ENCODE data around the gene KIF1A. TPM values are rescaled to one million over a fixed set of nuclear protein-coding genes. Genes with fewer than 3 reads are reported as not detected.
"Not testable (repeated sequence)": the region's sequence is repeated elsewhere in the genome, so short reads cannot be mapped to it uniquely, and the experiment has no call there.

The KIF1A gene
- total RNA-seq, 1 donor from 2014 or later, result 0.89 TPM

DNA sequence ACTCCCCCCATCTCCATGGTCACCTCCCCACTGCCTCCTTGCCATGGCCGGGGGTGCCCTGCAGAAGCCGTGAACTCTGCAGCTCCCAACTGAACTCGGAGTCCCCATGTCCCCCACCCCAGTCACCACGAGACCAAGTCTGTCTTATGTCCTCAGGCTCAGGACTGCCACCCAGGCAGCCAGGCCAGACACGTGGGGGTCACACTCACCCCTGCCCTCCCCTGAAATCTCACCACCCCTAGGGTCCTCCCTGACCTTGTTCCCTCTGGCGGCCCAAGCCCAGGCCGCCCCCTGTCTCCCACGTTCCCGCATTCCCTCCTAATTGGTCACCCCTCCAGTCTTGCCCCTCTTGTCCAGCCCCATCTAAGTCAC is 117.4 kb downstream of the KIF1A start:
- no peak for DNase-seq

DNA sequence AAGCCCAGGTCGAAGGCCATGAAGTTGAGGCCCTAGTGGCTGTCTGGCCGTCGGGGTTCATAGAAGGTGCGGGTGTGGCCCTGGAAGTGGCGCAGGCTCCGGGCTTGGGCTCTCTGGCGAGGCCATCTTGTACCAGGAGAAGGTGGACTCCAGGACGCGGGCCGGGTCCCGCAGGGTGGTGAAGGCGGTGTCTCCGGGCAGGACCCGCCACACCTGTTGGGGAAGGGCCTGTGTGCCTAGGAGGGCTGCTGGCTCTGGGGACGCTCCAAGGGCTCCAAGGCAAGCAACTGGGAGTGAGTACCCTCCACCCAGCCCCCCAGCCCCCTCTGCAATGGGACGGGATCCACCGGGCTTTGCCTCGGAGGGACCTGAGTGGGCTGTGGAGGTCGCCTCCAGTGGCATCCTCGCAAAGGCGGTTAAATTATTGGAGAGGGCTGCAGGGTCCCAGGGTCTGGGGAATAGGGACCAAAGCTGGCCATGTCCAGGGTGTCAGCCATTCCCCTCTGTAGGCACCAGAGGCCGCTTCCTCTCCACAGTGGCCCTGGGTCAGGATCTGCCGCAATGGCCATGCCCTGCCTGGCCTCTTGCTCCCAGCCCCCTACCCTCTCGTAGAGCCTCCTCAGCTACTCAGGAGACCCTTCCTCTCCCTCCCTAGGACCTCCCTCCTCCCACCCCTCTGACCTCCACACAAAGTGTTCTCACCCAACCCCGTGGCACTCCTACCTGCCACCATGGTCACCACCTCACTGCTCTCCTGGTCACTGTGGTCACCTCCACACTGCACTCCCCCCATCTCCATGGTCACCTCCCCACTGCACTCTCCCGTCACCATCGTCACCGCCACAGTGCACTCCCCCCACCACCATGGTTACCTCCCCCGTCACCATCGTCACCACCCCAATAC is 118.0 kb downstream of the KIF1A start:
- DNase-seq, result no peak

DNA sequence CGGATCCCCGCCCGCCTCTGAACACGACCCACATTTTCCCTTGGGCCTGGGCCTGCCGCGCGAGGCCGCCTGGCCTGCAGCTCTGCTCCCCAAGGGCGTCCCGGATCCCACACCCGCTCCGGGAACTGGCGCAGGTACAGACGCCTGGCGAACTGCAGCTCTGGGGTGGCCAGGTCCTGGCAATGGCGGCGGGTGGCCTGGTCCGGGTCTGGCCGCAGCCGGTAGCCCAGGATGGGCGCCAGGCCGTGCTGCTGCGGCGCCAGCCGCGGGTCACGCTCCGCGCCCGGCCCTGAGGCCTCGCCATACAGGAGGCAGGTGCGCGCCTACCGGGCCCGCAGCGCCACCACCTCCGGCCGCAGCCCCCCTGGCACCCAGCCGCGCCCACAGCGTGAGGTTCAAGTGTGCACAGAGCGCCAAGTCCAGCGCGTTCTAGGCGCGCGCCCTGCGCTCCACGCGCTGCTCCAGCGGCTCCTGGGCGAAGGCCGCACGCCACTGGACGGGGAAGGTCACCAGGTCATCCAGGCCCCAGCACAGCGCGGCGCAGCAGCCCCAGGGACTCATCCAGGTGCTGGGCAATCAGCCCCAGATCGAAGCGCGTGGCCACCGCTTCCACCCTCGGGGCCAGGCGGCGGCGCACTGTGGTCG is 118.8 kb downstream of the KIF1A start:
- no peak for DNase-seq

GRCh38 chr2:240700616-240701015 is 119.4 kb downstream of the KIF1A start:
- DNase-seq, result not testable (repeated sequence)

- DNase-seq, result not testable (repeated sequence)
Observed at GRCh38 chr2:240699835-240700234, 120.2 kb downstream of the KIF1A start.

- not testable (repeated sequence) for DNase-seq
Observed at GRCh38 chr2:240698852-240699561, 121.0 kb downstream of the KIF1A start.

GRCh38 chr2:240696469-240696868 is 123.5 kb downstream of the KIF1A start:
- DNase-seq, result not testable (repeated sequence)

DNA sequence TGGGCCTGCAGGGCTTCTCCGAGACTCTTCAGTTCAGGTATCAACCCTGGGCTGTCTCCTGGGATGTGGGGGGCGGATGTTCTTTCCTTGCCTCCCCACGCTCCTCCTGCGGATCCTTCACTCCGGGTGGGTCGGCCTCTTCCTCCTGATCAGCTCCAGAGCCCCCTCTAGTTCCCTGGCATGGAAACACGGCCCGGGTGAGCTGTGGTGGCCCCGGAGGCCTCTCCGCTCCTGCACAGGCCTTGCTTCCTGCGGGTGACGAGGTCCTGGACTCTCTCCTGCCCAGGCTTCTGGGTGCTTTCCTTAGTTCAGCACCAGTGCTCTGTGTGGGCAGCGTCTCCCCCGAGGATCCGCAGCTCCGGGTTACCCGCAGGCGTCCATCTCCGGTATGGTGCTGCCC is 124.4 kb downstream of the KIF1A start:
- DNase-seq, result not testable (repeated sequence)

- DNase-seq, result not testable (repeated sequence)
Observed at GRCh38 chr2:240694304-240694703, 125.7 kb downstream of the KIF1A start.

- DNase-seq, result not testable (repeated sequence)
Observed at GRCh38 chr2:240692583-240693561, 127.1 kb downstream of the KIF1A start.

GRCh38 chr2:240691631-240692420 is 128.2 kb downstream of the KIF1A start, which contains the start of gene AQP12A:
TSS of gene AQP12A (plus strand) at chr2:240691866. CDS start at chr2:240691914, 48 bp downstream.
- not testable (repeated sequence) for DNase-seq

- not testable (repeated sequence) for DNase-seq
Observed at GRCh38 chr2:240691075-240691427, 129.0 kb downstream of the KIF1A start.

- DNase-seq, result not testable (repeated sequence)
Observed at GRCh38 chr2:240690421-240691074, 129.5 kb downstream of the KIF1A start.

DNA sequence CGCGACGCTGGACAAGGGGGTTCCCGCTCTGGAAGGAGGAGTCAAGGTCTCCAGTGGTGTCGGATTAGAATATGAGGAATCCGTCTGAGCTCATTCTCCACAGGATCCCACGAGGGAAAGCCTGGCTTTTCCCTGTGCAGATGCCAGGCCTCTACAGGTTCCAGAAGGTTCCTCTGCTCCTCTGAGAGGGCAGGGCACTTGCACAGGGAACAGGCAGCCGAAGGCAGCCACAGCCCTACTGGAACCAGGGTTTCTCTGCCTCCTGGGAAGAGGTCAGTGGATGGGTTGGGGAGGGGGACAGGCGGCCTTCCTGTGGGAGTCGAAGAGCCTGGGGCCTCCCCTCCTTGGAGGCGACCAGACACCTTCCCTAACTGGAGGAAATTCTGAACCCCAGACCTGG is 130.0 kb downstream of the KIF1A start:
- DNase-seq, result no peak

- no peak for DNase-seq
Observed at GRCh38 chr2:240688553-240688919, 131.5 kb downstream of the KIF1A start.

- no peak for DNase-seq
Observed at GRCh38 chr2:240687741-240688552, 132.1 kb downstream of the KIF1A start.

GRCh38 chr2:240687045-240687740 is 132.8 kb downstream of the KIF1A start:
- DNase-seq, result no peak

DNA sequence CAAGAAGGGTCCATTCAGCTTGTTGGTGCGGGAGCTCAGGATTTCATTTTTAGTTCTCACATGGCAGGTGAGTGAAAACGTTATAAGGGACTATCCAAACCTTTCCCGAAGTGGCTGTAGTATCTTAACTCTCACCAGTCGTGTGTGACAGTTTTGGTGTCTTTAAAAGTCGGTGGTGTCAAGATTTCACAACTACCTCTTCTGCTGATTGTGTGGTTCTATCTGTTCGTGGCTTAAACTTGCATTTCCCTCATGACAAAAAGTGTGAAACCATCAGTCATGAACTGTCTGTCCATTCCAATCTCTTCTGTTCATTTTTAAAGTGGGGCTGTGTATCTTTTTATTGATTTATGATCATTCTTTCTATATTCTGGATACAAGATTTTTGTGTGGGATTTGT is 133.6 kb downstream of the KIF1A start:
- DNase-seq, result no peak

Measured in skin of body (tissue), 2 donors.